H54 (cell line): ENCODE measurements around the gene TAS2R4.
"Not testable (repeated sequence)": the region's sequence is repeated elsewhere in the genome, so short reads cannot be mapped to it uniquely, and the experiment has no call there.

Experiments used
- DNase-seq: peaks from one replicate; pipeline ENCODE4 v3.0.0; 2011; ENCODE audit warnings: low spot score, mixed read lengths; ENCODE audit not compliant: insufficient read length
- FAIRE-seq: peaks from 3 replicates; lab custom pipeline; 2011; peaks lifted over from hg19 to GRCh38; lab: Jason Lieb, UNC
- POLR2A ChIP-seq: IDR thresholded peaks from 2 replicates; pipeline ENCODE4 v1.6.1; 2011; ENCODE audit warnings: low read depth, mild to moderate bottlenecking, low read length

Gene TAS2R4

DNA sequence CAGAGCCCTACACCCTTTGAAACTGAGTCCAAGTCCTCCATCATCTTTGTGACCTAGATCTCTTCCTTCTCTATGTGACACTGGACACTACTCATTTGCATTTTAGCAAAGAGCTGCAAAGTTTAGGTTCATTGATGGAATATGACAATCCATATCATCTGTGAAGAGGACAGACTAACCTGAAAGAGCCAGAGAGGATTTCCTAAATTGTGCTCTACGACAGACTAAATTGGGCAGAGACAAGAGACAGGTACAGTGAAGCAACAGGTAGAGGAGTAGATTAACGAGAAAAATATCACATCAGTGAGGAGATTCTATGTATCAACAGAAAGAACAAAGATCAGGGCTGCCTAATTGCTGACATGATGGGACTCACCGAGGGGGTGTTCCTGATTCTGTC is 12.7 kb upstream of the TAS2R4 start, which contains the start of gene TAS2R3:
Gene TAS2R3, plus strand, starts transcription at position 301 of the 400 bp plus-strand sequence. Its CDS starts 62 bp downstream, at position 363.
- FAIRE-seq: no peak
- TF ChIP-seq POLR2A: no peak

DNA sequence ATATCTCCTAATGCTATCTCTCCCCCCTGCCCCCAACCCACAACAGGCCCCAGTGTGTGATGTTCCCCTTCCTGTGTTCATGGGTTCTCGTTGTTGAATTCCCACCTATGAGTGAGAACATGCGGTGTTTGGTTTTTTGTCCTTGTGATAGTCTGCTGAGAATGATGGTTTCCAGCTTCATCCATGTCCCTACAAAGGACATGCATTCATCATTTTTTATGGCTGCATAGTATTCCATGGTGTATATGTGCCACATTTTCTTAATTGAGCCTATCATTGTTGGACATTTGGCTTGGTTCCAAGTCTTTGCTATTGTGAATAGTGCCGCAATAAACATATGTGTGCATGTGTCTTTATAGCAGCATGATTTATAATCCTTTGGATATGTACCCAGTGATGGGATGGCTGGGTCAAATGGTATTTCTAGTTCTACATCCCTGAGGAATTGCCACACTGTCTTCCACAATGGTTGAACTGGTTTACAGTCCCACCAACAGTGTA is 6.3 kb upstream of the TAS2R4 start:
- not testable (repeated sequence) for DNase-seq

More for the DNA sequence above, 12.7 kb upstream of the TAS2R4 start, which contains the start of gene TAS2R3:
- no peak for DNase-seq

DNA sequence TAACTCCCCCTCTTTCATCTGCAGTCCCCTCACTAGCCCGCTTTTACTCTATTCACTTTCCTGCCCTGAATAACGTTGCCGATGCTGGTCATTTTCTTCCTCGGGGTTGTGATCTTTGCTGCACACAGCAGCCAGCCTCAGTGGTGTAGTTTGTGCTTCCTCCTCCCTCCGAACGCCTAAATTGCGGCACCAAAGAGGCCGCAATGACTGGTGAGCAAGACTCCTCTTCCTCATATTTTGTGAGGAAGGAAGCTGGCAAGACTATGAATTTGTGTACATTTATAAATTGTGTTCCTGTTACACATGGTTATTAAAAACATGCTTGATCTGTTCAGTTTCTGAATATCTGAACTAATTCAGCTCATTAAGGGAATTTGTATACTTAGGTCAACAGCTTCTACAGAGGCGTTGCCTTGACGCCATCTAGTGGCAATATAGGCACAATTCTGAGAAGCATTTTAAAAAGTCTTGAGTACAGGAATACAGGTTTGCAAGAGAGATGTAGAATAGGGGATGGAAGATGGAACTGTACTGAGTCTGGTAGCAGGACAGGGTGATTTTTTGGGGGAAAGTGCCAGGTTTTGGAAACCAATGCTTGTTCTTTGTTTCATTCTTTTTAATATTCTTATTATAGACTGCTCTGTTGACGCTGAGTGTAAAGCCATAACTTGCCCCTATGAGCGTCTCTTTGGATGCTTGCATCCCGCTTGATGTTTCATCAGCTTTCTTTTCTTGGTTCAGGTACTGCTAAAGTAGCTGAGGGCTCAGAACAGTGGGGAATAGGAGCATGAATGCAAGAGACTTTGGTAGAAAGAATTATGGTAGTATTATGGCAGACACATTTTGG is 9.5 kb downstream of the TAS2R4 start:
- no peak for TF ChIP-seq POLR2A
- no peak for FAIRE-seq
- DNase-seq: peak; percentile 16

More for the DNA sequence above, 6.3 kb upstream of the TAS2R4 start:
- not testable (repeated sequence) for FAIRE-seq

DNA sequence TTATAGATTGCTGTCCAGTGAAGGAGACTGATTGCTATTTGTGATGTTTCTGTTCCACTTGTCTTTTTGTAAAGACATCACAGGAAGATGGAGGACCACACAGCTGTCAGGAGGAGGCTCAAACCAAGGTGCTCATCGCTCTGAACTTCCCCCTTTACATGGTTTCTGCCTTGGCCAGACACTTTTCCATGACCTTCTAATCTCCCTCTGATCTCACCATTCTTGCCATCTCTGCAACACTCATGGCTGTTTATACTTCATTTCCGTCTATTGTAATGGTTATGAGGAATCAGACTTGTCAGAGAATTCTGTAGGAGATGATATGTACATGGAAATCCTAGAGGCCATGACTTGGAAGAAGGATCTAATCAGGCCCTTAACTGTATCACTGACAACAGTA is 11.8 kb downstream of the TAS2R4 start:
- DNase-seq: no peak
- TF ChIP-seq POLR2A: no peak
- no peak for FAIRE-seq

DNA sequence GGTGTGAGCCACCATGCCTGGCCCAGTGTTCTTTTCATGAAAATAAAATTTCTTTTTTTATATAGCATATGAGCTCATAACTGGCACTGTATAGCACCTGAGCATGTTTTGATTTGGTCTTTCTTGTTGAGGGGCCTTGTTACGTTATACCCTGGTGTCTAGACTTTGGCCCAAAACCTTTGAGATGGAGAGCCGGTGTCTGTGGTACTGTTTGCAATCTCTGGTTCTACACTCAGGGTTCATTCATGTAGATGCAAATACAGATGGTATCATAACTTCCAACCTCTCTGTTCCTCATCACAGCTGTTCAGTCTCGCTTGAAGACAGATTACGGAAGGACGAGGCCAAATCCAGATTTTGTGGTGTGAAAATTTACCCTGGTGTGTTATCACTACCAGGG is 13.4 kb downstream of the TAS2R4 start, which contains the start of gene TAS2R5:
Gene TAS2R5, plus strand, starts transcription at position 301 of the 400 bp plus-strand sequence. CDS start 145 bp downstream, outside the sequence.
- no peak for DNase-seq
- FAIRE-seq: no peak

DNA sequence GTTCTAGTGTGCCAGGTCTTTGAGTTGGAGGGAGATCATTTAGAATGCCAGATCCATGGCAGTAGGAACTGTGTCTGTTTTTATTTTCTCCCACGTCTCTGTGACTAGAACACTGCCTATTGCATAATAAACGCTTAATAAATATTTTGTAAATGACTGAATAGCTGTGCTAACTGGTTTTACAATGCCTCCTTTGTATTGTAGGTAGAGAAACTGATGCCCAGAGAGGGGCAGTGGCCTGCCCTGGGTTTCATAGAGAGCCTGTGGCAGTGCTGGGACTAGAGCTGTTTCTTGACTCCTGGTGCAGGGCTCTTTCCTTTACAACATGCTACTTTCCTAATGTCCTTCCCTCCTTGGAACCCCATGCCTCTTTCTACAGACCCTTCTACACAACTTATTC is 16.1 kb downstream of the TAS2R4 start:
- TF ChIP-seq POLR2A: no peak
- DNase-seq: no peak
- no peak for FAIRE-seq

More for the DNA sequence above, 13.4 kb downstream of the TAS2R4 start, which contains the start of gene TAS2R5:
- TF ChIP-seq POLR2A: no peak

DNA sequence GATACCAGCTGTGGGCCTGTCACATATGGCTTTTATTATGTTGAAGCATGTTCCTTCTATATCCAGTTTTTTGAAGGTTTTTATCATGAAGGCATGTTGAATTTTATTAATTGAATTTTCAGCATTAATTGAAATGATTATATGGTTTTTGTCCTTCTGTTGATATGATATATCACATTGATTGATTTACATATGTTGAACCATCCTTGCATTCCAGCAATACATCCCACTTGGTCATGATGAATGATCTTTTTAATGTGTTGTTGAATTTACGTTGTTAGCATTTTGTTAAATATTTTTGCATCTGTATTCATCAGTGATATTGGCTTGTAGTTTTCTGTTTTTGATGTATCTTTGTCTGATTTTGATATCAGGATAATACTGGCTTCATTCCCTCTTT is 43.6 kb downstream of the TAS2R4 start:
- no peak for DNase-seq
- TF ChIP-seq POLR2A: no peak
- FAIRE-seq: no peak

DNA sequence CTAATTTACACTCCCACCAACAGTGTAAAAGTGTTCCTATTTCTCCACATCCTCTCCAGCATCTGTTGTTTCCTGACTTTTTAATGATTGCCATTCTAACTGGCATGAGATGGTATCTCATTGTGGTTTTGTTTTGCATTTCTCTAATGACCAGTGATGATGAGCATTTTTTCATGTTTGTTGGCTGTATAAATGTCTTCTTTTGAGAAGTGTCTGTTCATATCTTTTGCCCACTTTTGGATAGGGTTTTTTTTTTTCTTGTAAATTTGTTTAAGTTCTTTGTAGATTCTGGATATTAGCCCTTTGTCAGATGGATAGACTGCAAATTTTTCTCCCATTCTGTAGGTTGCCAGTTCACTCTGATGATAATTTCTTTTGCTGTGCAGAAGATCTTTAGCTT is 46.0 kb downstream of the TAS2R4 start:
- FAIRE-seq, DNase-seq: not testable (repeated sequence)
